Measurements from ENCODE around the gene PTPRN2.
"Not testable (repeated sequence)": the region's sequence is repeated elsewhere in the genome, so short reads cannot be mapped to it uniquely, and the experiment has no call there.

Gene PTPRN2

DNA sequence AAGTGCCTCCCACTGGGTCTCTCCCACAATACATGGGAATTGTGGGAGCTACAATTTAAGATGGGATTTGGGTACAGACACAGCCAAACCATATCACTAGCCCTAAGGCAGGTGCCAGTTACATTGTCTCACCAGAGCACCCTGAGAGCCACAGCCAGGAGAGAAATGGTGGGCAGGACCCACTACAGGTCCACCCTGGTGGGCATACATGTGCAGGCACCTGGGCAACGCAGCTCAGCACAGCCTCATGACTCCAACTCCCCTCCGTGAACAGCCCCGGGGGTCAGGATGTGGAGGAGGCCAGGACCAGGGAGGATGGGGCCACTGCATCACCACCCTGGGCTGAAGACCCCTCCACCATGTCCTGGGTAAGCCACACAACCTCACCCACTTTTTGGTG lies 205.7 kb downstream of the PTPRN2 start:
- TF ChIP-seq L3MBTL2 (conservative IDR thresholded peaks at IDR 0.05) (no peak), ARNT (IDR thresholded peaks at IDR 0.05) (no peak), SP1 (IDR thresholded peaks at IDR 0.05) (no peak), FOXK2 (IDR thresholded peaks at IDR 0.05) (no peak), FOXA1 (IDR thresholded peaks at IDR 0.05) (no peak), HDGF (IDR thresholded peaks at IDR 0.05; ENCODE audit: borderline replicate concordance) (no peak), ZNF384 (IDR thresholded peaks at IDR 0.05) (no peak), FOXM1 (IDR thresholded peaks at IDR 0.05; ENCODE audit: borderline replicate concordance) (no peak), BHLHE40 (IDR thresholded peaks at IDR 0.05; ENCODE audit: borderline replicate concordance) (no peak), LEF1 (IDR thresholded peaks at IDR 0.05; ENCODE audit: borderline replicate concordance) (no peak), SUZ12 (IDR thresholded peaks at IDR 0.05) (no peak), TARDBP (IDR thresholded peaks at IDR 0.05) (no peak), NFRKB (IDR thresholded peaks at IDR 0.05) (no peak), ELF4 (IDR thresholded peaks at IDR 0.05) (no peak), CTBP1 (IDR thresholded peaks at IDR 0.05; ENCODE audit: borderline replicate concordance) (no peak)
- POLR2A ChIA-PET: no interaction called here
- CTCF ChIA-PET: no interaction called here
- DNase-seq (ENCODE audit: extremely low spot score): no peak

DNA sequence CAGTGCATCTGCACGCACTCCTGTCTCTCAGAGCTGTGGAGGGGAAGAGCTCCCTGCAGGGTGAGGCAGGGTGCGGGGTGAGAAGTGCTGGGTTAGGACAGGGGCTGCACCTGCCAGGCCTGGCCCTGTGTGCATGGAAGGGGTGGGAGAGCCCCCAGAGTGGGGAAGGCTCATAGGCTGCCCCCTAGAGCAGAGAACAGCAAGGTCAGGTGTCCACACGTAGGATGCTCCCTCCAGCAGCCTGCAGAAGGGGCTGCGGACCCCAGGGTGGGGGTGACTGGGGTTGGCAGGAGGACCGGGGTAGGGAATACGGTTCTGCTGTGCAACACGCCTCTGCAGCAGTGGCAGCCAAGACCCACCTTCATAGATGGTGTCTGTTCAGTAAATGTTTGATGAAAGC lies 208.6 kb downstream of the PTPRN2 start:
- DNase-seq (ENCODE audit: extremely low spot score): no peak
- no peak for TF ChIP-seq NFRKB (IDR thresholded peaks at IDR 0.05)
- TF ChIP-seq CTBP1 (IDR thresholded peaks at IDR 0.05; ENCODE audit: borderline replicate concordance): no peak
- TF ChIP-seq SP1 (IDR thresholded peaks at IDR 0.05): no peak
- no peak for TF ChIP-seq ZNF384 (IDR thresholded peaks at IDR 0.05)
- TF ChIP-seq TARDBP (IDR thresholded peaks at IDR 0.05): no peak
- TF ChIP-seq FOXM1 (IDR thresholded peaks at IDR 0.05; ENCODE audit: borderline replicate concordance): no peak
- TF ChIP-seq BHLHE40 (IDR thresholded peaks at IDR 0.05; ENCODE audit: borderline replicate concordance): no peak
- TF ChIP-seq, protein P1, sequence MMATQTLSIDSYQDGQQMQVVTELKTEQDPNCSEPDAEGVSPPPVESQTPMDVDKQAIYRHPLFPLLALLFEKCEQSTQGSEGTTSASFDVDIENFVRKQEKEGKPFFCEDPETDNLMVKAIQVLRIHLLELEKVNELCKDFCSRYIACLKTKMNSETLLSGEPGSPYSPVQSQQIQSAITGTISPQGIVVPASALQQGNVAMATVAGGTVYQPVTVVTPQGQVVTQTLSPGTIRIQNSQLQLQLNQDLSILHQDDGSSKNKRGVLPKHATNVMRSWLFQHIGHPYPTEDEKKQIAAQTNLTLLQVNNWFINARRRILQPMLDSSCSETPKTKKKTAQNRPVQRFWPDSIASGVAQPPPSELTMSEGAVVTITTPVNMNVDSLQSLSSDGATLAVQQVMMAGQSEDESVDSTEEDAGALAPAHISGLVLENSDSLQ (IDR thresholded peaks at IDR 0.05): no peak
- TF ChIP-seq HDGF (IDR thresholded peaks at IDR 0.05; ENCODE audit: borderline replicate concordance): no peak
- no peak for TF ChIP-seq ARNT (IDR thresholded peaks at IDR 0.05)
- no peak for TF ChIP-seq FOXA1 (IDR thresholded peaks at IDR 0.05)
- no peak for TF ChIP-seq FOXK2 (IDR thresholded peaks at IDR 0.05)
- no peak for TF ChIP-seq LEF1 (IDR thresholded peaks at IDR 0.05; ENCODE audit: borderline replicate concordance)
- TF ChIP-seq SUZ12 (IDR thresholded peaks at IDR 0.05): no peak
- TF ChIP-seq L3MBTL2 (conservative IDR thresholded peaks at IDR 0.05): no peak
- no peak for TF ChIP-seq ELF4 (IDR thresholded peaks at IDR 0.05)
- CTCF ChIA-PET: no interaction called here
- POLR2A ChIA-PET: no interaction called here

DNA sequence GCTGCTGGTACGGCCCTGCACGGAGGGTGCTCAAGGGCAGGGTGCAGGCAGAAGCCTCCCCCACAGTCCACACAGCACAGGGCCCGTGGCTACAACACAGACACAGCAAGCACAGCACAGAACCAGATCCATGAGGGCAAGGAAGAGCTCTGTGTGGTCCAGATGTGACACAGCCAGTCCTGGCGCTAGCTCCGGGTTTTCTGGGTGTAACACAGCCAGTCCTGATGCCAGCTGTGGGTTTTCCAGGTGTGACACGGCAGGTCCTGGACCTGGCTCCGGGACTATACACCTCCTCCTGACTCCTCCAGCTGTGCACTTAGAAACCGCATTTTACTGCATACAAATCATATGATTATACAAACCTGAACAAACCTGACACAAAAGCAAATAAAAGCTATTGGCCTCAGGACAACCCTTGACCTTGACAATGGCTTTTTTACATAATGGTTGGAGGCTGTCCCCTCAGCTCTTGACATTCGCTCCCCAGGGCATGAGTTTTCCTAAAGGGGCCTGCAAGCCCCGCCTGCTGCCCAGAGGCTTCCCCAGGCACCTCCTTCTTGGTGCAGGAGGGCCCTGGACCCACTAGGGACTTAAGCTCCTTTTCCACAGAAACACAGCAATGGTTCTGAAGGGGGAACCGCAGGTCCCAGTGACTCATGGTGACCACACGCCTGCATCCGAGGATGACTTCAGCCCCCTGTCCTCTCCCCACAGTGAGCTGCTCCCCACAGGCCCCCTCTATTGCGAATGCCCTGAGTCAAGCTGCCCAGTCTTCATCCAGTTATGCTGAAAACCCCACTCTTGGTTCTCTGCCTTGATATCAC lies 209.6 kb downstream of the PTPRN2 start:
- TF ChIP-seq FOXK2 (IDR thresholded peaks at IDR 0.05) (no peak), L3MBTL2 (conservative IDR thresholded peaks at IDR 0.05) (no peak), FOXM1 (IDR thresholded peaks at IDR 0.05; ENCODE audit: borderline replicate concordance) (no peak), BHLHE40 (IDR thresholded peaks at IDR 0.05; ENCODE audit: borderline replicate concordance) (no peak), CTBP1 (IDR thresholded peaks at IDR 0.05; ENCODE audit: borderline replicate concordance) (no peak)
- TF ChIP-seq, protein P1 (IDR thresholded peaks at IDR 0.05): no peak
- CTCF ChIA-PET: no interaction called here
- DNase-seq (ENCODE audit: extremely low spot score): no peak
- POLR2A ChIA-PET: no interaction called here

DNA sequence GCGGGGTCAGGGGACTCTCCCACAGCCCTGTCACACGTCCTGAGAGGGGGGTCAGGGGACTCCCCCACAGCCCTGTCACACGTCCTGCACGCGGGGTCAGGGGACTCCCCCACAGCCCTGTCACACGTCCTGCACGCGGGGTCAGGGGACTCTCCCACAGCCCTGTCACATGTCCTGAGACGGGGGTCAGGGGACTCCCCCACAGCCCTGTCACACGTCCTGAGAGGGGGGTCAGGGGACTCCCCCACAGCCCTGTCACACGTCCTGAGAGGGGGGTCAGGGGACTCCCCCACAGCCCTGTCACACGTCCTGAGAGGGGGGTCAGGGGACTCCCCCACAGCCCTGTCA lies 210.8 kb downstream of the PTPRN2 start:
- POLR2A ChIA-PET; CTCF ChIA-PET; DNase-seq (ENCODE audit: extremely low spot score): not testable (repeated sequence)

DNA sequence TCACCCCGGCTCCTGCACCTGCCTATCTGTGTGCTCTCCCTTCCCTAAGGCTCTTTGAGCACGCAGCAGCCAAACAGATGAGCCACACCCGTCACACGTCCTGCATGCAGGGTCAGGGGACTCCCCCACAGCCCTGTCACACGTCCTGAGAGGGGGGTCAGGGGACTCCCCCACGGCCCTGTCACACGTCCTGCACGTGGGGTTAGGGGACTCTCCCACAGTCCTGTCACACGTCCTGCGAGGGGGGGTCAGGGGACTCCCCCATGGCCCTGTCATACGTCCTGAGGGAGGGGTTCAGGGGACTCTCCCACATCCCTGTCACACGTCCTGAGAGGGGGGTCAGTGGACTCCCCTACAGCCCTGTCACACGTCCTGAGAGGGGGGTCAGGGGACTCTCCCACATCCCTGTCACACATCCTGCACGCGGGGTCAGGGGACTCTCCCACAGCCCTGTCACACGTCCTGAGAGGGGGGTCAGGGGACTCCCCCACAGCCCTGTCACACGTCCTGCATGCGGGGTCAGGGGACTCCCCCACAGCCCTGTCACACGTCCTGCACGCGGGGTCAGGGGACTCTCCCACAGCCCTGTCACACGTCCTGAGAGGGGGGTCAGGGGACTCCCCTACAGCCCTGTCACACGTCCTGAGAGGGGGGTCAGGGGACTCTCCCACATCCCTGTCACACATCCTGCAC lies 211.3 kb downstream of the PTPRN2 start:
- POLR2A ChIA-PET; CTCF ChIA-PET; DNase-seq (ENCODE audit: extremely low spot score): not testable (repeated sequence)

DNA sequence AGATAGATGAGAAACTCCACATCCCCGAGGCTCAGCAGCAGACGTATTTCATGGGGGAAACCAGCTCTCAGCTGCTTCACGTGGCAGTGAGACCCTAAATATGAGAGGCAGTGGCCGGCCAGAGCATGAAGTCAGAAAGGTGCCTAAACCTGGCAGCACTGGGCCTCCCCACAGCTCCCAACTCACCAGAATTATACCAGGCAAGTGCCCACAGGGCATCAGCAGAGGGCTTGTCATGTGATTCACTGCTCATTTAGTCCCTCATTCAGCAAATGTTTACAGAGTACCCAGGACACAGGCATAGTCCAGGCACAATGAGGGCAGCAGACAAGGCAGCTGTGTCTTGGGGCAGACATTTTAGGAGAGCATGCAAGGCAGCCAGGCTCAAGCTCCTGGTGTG lies 212.6 kb downstream of the PTPRN2 start:
- TF ChIP-seq BHLHE40 (IDR thresholded peaks at IDR 0.05; ENCODE audit: borderline replicate concordance) (no peak), ZNF384 (IDR thresholded peaks at IDR 0.05) (no peak)
- DNase-seq (ENCODE audit: extremely low spot score): no peak
- ChIA-PET CTCF (no interaction called here), POLR2A (no interaction called here)

DNA sequence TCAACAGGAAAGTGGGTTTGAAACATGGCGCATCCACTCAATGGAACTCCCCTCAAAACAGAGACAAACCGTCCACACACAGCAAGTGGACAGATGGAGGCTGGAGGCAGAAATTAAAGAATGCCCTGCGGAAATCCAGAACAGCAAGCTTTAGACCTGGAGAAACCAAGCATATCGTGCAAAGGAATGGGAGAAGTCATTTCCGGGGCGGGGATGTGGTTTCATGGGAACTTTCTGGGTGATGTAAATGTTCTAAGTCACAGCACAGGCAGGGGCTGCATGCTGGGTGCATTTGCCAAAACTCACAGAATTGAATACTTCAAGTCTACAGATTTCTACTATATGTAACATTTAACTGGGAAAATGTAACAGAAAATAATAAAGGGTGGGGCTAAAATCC lies 213.0 kb downstream of the PTPRN2 start:
- DNase-seq (ENCODE audit: extremely low spot score): no peak
- CTCF ChIA-PET: no interaction called here
- POLR2A ChIA-PET: no interaction called here
- TF ChIP-seq HDGF (IDR thresholded peaks at IDR 0.05; ENCODE audit: borderline replicate concordance): no peak
- no peak for TF ChIP-seq NFRKB (IDR thresholded peaks at IDR 0.05)
- no peak for TF ChIP-seq FOXA1 (IDR thresholded peaks at IDR 0.05)
- no peak for TF ChIP-seq ARNT (IDR thresholded peaks at IDR 0.05)
- TF ChIP-seq LEF1 (IDR thresholded peaks at IDR 0.05; ENCODE audit: borderline replicate concordance): no peak
- TF ChIP-seq FOXK2 (IDR thresholded peaks at IDR 0.05): no peak
- TF ChIP-seq BHLHE40 (IDR thresholded peaks at IDR 0.05; ENCODE audit: borderline replicate concordance): no peak
